GM21381 (cell line): Measurements from ENCODE around the gene SEL1L3.
"Not testable (repeated sequence)": the region's sequence is repeated elsewhere in the genome, so short reads cannot be mapped to it uniquely, and the experiment has no call there.

Experiments used
- ATAC-seq: cut with Tn5 transposase; IDR thresholded peaks from one replicate; pipeline ENCODE4 v1.9.1; 2021; ENCODE audit warnings: mild to moderate bottlenecking, moderate library complexity; ENCODE audit not compliant: unreplicated experiment

SEL1L3 gene

DNA sequence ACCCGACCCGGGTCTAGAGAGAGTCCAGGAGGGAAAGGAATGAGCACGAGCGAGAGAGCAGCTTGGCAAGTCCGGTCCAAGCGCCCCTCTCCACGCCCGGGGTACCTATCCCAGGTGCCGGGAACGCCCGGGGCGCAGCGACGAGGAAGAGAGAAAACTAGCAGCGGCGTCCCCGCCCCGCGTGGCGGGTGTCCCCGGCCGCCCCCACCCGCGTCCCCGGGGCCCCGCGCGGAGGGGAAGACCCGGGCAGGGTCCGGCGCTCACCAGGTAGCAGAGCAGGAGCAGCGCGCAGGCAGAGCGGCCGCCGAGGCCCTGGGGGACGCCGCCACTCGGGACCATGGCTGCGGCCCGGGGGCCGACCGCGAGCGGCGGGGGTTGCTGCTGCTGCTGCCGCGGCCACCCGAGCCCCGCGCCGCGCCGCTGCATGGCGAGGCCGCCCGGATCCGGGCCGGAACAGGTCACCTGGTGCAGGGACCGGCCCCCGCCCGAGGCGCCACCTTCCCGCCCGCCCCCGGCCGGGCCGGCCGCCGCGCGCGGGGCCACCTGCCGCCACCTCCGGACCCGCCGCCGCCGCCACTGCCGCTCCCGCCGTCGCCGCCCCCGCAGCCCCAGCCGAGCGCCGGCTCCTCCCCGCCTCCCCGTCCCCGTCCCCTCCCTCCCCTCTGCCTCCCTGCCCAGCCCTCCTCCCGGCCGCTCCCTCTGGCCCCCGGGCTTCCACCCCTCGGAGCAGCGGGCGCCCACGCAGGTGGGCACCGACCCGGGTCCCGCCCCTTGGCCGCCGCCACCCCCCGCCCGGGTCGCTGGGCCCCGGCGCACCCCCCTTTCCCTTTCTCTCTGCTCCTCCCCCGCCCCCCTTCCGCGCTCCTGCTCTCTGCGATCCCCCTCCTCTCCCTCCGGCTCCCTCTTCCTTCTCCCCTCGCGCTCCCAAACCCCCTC is at the start of gene SEL1L3:
SEL1L3 (minus strand) TSS at position 578 of the 936 bp plus-strand sequence; CDS start at position 426, 152 bp downstream.
- ATAC-seq, result peak; percentile 42

DNA sequence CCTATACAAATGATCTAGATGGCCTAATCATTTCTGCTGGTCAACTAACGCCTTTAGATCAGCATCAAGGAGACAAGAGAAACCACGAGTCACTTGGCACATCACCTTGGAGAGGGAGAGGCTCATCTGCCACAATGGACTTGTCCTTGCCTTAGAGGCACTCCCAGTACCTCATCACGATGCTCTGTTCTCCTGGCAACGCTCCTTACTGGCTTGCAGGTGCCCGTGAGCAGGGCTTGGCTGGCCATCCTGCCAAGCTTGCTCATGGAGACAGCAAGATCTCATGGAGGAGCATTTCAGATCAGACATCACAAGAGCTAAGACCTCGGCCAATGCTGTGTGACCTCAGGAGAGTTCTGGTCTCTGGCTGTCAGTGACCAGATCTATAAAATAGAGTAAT is 48.6 kb upstream of the SEL1L3 start:
- ATAC-seq, result no peak

DNA sequence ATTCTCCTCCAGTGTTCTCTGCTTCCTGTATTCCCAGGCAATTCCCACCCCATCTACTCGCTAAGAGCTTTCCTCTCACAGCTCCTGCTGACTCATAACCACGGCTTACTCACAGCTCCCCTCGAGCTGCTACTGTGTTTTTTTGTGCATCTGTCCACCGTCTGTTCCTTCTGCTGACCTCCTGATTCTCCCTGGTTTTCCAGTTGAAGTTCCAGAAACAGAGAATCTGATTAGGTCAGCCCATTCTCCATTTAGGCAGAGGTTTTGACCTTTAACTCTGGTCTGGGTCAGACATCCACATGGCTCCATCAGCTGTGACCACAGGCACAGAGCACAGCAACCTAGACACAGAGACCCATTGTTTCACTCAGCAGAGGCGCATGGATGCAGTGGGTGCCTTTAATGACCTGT is 45.7 kb upstream of the SEL1L3 start:
- no peak for ATAC-seq

DNA sequence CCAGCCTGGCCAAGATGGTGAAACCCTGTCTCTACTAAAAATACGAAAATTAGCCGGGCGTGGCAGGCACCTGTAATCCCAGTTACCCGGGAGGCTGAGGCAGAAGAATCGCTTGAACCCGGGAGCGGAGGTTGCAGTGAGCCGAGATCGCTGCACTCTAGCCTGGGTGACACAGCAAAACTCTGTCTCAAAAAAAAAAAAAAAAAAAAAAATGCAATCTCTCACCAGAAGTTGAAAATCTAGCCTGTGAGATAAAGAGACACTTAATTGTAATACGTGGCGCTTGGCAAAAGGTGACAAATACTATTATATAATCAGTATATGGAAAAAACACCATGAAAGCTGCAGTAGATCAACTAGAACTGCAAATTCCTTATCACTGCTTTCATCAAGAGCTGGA is 43.3 kb upstream of the SEL1L3 start:
- ATAC-seq, result not testable (repeated sequence)

DNA sequence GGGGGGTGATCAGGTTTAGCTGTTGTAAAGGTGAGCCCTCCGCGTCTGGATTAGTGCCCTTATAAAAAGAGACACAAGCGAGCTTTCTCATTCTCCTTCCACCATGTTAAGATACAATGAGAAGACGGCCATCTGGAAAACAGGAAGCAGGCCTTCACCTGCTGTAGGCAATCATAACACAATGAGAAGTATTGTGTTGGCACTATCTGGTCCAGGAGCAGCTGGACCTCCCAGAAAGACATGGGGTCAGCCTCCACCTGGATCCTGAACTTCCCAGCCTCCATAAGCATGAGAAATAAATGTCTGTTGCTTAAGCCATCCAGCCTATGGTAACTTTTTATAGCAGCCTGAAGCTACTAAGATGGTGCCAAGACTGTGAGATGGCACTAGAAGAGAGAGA is 42.6 kb upstream of the SEL1L3 start:
- no peak for ATAC-seq

DNA sequence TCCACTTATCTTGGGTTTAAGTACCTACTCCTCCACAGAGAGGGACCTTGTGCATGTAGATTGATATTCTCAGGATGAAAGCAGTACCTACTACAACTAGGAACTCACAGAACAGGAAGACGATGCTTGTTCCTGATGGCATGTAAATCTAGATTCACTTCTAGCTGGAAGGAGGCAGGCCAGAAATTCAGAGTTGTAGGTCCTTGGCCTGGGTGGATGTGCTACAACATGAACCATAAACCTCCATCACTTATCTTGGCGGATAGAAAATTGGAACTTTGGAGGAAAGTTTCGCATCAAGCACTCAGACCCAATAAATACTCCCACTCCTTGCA is 41.9 kb upstream of the SEL1L3 start:
- no peak for ATAC-seq

DNA sequence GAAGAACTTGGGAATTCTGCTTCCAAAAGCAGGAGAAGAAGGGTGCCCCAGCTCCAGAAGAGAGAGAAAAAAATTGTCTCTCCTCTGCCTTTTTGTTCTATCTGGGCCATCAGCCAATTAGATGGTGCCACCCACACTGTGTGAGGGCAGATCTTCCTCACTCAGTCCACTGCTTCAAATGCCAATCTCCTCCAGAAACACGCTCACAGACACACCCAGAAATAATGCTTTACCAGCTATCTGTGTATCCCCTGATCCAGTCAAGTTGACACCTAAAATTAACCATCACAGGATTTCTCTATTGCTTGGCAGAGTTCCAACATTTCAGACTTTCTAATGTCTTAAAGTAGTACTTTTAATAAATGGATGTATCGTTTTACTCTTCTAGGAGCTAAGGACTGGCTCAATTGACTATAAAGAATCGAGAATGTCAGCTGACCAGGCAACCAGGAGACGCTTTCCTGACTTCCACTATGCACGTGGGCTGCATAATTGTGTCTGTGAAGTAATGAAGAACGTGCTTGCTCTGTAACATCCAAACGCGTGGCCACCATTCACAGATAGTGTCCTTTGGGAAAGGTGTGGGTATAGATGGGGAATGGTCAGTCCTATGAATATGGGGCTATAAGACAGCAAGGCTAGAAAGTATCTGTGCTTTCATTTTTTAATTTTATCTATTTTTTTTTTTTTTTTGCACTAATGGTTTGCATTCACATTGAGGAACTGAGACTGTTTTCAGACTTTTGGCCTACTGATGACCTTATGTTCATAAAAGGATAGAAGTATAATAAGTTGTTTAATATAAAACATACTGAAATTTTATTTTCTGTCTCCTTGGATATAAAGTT is 41.3 kb upstream of the SEL1L3 start:
- no peak for ATAC-seq

DNA sequence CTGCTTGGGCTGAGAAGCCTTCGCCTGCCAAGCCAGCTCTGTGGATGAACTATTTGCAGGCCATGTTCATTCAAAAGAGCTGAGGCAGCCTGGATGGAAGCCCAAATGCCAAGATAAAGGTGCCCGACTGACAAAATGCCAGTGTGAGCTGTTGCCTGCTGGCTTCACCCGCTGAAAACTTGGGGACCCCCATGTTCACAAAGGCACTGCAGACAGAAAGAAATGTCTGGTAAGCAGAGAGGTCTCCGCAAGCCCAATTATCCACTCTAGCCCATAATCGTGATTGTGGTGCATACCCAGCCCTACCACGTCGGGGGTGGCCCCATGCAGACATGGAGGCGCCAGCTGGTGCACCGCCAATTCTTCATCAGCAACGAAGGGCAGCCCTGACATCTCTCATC is 38.2 kb upstream of the SEL1L3 start:
- no peak for ATAC-seq

DNA sequence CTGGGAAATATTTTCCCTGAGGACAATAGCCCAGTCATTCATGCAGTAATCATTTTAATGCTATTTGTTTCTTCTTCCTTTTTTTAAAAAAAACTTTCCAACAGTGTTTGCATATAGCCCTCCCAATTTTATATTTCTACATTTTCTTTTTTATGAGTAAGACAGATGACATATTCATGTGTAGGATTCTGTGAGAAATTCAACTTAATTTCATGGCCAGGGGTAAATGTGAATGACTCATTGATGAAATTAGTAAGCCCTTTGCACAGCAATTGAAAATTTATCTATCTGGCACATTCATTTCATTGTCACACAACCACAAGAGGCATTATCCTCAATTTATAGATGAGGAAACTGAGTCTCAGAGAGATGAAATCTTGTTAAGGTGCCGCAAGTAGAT is 37.5 kb upstream of the SEL1L3 start:
- no peak for ATAC-seq

DNA sequence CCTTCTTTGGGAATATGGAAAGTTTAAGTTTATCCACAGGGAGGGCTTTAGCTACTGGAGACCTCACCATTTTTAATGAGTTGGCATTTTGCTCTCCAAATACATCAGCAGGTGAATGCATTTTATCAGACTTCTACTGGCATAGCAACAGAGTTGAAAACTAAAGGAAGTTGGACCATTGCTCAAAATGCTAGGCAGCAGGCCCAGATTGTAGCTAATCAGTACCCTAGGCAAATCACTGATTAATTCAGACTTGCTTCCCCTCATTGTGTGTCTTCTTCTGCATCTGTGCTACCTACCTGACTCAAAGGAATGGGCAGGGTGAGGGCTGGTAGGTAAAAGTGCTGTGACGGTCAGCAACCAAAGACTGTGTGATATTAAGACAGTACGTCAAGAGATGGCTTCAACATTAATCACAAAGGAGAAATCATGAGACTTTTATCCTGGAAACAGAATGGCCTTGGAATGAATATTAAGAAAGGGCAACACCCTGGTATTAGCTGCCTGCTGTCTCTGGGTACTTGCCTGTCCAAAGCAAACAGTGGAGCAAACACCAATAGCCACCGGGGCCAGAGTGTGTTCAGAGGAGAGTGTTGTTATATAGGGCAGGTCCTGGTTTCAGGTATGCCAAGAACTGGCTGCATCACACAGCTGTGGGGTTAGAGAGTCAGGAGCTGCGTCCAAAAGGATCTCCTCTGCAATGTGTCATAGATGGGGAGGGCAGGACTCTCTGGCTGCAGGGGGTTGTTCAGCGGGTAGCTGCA is 34.2 kb upstream of the SEL1L3 start:
- ATAC-seq, result no peak

DNA sequence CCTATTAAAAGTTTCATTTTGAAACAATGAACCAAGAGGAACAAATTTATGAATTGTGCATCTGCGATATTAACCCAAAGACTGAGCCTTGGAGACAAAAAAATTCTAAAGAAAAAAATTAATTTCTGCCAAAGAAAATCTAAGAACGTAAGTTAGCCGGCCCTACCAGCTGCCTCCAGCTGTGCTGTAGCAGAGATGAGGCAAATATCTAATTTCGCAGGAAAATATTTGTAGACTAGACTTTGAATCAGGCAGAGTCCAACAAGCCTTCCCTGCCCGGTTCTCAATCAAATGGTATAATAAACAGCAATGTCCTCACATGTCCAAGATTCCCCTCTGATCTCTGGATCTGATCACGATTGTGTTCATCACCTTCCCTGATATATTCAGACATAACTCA is 30.0 kb upstream of the SEL1L3 start:
- no peak for ATAC-seq

DNA sequence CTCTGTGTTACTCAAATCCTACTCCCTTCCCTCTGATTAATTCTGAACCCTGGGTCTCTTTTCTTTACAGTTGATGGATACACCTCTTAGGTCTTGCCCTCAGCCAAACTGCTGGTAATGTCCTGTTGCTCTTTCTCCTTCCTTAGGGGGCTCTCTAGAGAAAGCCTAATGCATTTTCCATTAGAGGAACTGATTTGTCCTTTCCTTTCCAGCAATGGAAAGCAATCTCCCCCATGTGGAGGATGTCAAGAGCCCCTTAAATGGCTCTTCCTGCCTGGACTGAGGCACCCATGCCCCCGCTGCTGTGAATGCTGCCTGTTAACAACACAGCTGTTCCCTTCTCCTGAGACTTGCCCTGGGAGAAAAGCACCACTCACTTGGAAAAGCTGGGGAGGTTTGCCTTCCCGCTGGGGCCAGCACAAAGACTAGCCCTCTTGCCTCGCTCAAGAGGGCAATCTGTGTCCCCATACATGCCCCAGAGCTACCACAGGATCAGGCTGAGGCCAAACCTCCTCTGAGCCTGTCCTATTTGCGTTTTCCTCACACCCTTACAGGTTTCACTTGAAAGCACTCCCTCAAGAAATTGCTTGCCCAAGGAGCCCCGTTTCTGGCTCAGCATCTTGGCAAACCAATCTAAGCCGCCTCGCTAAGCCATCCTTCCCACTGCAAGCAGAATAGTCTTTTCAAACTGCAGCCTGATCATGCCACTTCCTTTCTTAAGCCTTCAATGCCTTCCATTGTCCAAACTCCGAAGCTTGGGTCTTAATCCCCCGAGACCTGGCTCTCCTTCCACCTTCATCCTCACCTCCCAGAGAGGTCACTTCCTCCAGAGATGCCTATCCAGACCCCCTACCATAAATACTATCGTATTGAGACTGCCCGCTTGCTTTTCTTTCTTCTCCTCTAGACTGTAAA is 28.0 kb upstream of the SEL1L3 start:
- ATAC-seq, result no peak

DNA sequence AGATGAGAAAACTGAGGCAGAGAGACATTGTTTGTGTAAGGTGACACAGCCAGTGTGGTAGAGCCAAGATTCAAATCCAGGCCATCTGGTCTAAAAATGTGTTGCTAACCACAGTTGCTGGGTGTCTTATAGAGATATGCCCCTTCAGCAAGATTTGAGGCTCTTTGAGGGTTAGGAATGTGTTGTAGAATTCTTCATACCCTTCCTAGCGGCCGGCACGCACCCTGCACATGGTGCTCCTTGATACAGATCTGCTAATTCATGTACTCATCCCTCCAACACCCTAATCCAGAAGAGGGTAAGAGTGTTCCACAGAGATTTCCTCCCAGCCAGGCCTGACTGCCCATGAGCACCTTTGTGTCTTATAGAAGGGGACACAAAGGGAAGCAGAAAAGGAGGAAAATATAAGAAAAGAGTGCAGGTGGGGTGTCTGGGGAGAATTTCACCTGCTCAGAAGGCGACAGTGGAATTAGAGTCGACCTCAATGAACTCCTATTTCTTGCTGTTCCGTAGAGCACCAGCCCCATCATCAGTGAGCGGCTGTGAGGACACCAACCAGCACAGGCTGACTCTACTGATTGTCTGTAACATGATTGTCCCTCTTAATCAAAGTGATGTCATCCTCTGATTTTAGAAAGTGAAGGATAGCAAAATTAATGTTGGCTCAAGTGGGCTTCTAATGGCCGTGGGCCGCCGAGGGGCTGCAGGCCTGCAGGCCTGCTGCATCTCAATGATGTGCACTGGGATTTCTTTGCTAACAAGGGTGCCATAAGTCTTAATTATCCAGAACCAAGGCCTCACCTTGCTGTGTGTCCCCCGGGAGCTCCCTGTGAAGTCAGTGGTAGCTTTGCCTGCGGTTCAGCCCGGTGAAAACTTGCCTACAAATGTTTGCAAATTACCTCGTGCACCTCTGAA is 27.1 kb upstream of the SEL1L3 start:
- no peak for ATAC-seq

DNA sequence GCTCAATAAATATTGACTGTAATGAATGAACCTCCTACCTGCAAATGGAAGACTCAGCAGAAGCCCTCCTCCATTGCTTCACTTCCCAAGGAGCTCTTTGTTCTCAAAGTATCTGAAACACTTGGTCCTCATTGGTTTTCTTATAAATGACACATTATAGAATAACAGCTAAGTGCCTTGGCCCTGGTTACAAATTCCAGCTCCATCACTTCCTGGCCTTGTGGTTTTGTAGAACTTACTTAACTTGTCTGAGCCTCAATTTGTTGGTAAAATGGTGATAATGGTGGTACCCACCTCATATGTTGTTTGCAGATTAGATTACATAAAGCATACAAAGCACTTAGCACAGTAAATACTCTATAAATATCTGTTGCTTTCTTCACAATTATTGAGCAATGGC is 26.0 kb upstream of the SEL1L3 start:
- ATAC-seq, result no peak

DNA sequence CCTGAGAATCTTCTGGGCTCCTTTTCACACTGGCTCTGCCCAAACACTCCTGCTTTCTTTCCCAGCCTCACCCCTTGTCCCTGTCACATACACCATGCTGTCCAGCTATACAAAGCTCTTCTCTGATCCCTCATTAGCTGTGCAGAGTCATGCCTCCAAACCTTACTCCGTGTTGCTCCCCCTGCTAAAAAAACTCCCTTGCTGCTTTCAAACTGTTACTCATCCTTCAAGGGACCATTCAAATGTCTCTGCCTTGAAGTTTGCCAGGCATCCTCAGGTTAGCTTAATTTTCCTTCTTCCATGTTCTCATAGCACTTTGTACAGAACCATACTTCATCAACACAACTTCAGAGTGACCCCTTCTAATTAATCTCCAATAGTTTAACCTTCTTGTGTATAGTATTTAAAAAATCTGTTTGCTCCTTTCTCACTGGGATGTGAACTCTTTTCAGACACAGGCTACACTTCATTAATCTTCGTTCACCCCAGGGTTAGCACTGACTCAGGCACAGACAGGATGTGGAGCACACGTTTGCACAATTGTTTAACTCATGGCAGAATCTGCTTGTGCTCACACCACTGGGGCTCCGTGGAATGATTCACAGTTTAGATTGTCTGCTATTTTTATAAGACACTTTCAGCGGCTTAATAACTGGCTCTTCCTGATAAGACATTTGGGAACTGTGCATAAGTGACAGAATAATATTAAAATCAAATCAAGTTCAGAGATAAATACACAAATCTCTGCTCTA is 21.4 kb upstream of the SEL1L3 start:
- no peak for ATAC-seq

DNA sequence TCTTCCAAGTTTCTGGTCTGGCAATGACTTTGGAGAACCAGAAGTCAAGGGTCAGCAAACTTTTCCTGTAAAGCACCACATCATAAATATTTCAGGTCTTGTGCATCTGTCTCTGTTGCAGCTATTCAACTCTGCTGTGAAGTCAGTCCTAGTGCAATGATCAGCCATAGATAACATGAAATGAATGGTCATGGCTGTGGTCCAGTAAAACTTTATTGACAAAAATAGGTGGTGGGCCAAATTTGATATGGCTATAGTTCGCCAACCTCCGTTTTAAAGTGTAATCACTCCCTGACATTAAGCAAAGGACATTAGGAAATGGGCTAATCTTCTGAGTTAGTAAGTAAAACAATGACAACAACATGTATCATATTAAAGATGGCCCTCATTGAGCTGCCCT is 20.8 kb upstream of the SEL1L3 start:
- no peak for ATAC-seq

DNA sequence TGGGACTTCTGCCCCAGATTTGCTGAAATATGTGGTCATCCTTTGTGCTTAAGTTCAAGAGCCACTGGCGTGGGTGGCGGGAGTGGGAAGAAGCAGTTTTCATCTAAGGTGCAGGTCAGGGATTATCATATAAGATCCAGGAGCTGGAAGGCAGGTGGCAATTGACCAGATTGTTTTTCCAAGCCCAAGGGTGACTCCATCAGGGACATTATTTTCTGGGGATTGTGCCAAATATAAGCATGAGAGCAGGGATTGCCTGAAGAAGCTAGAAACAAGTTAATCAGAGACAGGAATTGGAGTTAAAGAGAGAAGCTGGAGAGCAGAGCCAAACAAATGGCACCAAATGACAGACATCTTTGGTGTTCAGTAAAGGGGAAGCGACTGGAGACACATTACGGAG is 19.4 kb upstream of the SEL1L3 start:
- ATAC-seq, result no peak

DNA sequence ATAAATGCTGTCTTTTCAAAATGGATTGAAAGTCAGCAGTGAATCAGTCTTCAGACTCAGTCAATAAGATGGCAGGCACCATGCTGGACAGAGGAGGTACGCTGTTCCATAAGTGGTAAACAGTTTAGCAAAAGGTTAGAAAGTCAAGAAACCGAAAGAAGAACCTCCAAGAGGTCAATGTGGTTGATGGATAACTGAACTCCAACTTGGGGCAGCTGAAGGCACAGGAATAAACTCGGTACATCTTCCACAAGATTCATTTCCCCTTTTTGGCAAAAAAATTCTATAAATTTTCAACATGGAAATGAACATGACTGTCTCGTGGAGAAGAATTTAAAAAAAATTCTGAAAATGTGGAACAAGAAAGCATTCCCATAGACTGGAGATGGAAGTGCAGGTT is 18.4 kb upstream of the SEL1L3 start:
- ATAC-seq, result no peak
